ENCODE measurements around the gene SERP1. TPM values are rescaled to one million over a fixed set of nuclear protein-coding genes. Genes with fewer than 3 reads are reported as not detected.

SERP1 gene
- total and polyA plus RNA-seq, 4 donors: 84.7 to 310 (median 154) TPM

DNA sequence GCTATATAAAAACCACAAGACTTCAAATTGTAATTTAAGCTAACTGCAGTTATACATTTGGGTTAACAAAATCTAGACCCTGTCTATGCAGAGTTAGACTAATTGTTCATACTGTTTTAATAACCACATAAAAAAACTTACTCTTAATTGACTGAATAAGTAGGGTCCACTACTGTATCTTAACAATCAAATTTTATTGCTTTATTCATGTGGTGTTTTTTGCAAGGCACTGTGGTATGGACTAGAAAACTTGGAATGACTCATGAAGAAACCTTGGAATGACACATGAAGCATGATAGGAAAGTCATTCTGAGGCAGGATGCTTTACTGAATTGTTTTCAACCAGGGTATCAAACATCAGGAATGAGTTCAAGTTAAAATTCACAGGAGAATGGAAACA is 2.3 kb downstream of the SERP1 start:
- H3K27ac ChIP-seq (ENCODE audit: low read depth in 1 of 2, low read length in 1 of 2): no peak overlapping the region
- no peak for DNase-seq
- H3K4me3 ChIP-seq: no peak overlapping the region
- no peak for ATAC-seq (ENCODE audit: insufficient read depth, low FRiP score)
- TF ChIP-seq, protein P1, sequence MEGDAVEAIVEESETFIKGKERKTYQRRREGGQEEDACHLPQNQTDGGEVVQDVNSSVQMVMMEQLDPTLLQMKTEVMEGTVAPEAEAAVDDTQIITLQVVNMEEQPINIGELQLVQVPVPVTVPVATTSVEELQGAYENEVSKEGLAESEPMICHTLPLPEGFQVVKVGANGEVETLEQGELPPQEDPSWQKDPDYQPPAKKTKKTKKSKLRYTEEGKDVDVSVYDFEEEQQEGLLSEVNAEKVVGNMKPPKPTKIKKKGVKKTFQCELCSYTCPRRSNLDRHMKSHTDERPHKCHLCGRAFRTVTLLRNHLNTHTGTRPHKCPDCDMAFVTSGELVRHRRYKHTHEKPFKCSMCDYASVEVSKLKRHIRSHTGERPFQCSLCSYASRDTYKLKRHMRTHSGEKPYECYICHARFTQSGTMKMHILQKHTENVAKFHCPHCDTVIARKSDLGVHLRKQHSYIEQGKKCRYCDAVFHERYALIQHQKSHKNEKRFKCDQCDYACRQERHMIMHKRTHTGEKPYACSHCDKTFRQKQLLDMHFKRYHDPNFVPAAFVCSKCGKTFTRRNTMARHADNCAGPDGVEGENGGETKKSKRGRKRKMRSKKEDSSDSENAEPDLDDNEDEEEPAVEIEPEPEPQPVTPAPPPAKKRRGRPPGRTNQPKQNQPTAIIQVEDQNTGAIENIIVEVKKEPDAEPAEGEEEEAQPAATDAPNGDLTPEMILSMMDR (IDR thresholded peaks at IDR 0.05; ENCODE audit: control extremely low read depth, extremely low read depth): no peak
- no peaks in the 10 kb centered on the region for H3K9me3 ChIP-seq (ENCODE audit: control insufficient read depth in 4 of 4, insufficient read depth in 3 of 4, low read length in 3 of 4)
- peaks cover 1 to 19% (median 8%) of the 10 kb centered on the region in 4 donors for H3K36me3 ChIP-seq (ENCODE audit: control insufficient read depth in 4 of 4, insufficient read depth in 4 of 4, low read length in 4 of 4)
- H3K4me1 ChIP-seq (ENCODE audit: control insufficient read depth in 5 of 5, insufficient read depth in 5 of 5, low read length in 5 of 5): peaks cover 2 to 20% (median 8%) of the 10 kb centered on the region in 5 donors
- no peak overlapping the region for H3K9ac ChIP-seq (ENCODE audit: insufficient read depth in 1 of 2, low read length in 2 of 2)
- no peaks in the 10 kb centered on the region for H3K27me3 ChIP-seq (ENCODE audit: control insufficient read depth in 3 of 3, insufficient read depth in 3 of 3, low read length in 2 of 3)

DNA sequence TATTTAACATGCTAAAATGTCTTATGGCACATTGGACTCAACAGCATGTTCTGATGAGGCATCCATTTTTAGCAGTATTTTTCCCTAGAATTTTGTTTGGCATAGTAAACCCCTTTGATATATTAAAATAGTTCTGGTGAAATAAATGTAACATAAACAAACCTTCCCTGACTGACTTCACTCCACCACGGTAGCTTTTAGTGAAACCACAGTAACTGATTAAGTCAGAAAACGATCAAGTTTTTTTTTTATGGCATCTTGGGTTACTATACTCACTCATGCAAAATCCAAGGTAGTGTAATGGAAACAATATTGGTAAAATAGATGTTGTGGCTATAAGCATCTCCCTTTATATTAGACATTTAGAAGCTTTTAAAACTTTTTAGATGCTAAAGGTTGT is 2.8 kb downstream of the SERP1 start:
- no peak overlapping the region for H3K4me3 ChIP-seq
- DNase-seq (no peak), ATAC-seq (ENCODE audit: insufficient read depth, low FRiP score) (no peak)
- no peak overlapping the region for H3K27ac ChIP-seq (ENCODE audit: low read depth in 1 of 2, low read length in 1 of 2)
- H3K36me3 ChIP-seq (ENCODE audit: control insufficient read depth in 4 of 4, insufficient read depth in 4 of 4, low read length in 4 of 4): peaks cover 1 to 19% (median 8%) of the 10 kb centered on the region in 4 donors
- H3K27me3 ChIP-seq (ENCODE audit: control insufficient read depth in 3 of 3, insufficient read depth in 3 of 3, low read length in 2 of 3): no peaks in the 10 kb centered on the region
- H3K9ac ChIP-seq (ENCODE audit: insufficient read depth in 1 of 2, low read length in 2 of 2): no peak overlapping the region
- WGBS, 2 donors: 72 to 73% methylated on average over 2 of the region's 2 CpGs
- TF ChIP-seq, protein P1 (IDR thresholded peaks at IDR 0.05; ENCODE audit: control extremely low read depth, extremely low read depth): no peak
- H3K9me3 ChIP-seq (ENCODE audit: control insufficient read depth in 4 of 4, insufficient read depth in 3 of 4, low read length in 3 of 4): no peaks in the 10 kb centered on the region
- peaks cover 2 to 20% (median 8%) of the 10 kb centered on the region in 5 donors for H3K4me1 ChIP-seq (ENCODE audit: control insufficient read depth in 5 of 5, insufficient read depth in 5 of 5, low read length in 5 of 5)

DNA sequence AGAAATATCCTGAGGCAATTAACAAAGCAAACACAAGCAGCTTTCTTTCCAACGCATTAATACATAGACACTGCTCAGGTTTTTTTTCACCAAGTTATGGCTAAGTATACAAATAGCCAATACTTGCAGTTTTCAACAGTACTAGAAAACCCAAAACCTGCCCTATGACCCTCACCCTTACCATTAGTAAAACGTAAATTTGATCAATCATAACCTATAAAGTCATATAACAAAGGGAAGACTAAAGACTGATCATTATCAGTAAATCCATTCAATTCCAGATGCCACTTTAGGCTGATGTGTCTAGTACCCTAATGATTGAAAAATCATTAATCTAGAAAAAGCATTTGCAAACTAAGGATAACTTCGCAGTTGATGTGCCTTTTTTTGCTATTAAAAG is 3.2 kb downstream of the SERP1 start:
- Histone ChIP-seq H3K4me3 (no peak overlapping the region), H3K4me1 (ENCODE audit: control insufficient read depth in 5 of 5, insufficient read depth in 5 of 5, low read length in 5 of 5) (peaks cover 0 to 18% (median 8%) of the 10 kb centered on the region in 5 donors), H3K9ac (ENCODE audit: insufficient read depth in 1 of 2, low read length in 2 of 2) (no peak overlapping the region), H3K36me3 (ENCODE audit: control insufficient read depth in 4 of 4, insufficient read depth in 4 of 4, low read length in 4 of 4) (peaks cover 1 to 19% (median 8%) of the 10 kb centered on the region in 4 donors), H3K27ac (ENCODE audit: low read depth in 1 of 2, low read length in 1 of 2) (no peak overlapping the region), H3K27me3 (ENCODE audit: control insufficient read depth in 3 of 3, insufficient read depth in 3 of 3, low read length in 2 of 3) (no peaks in the 10 kb centered on the region), H3K9me3 (ENCODE audit: control insufficient read depth in 4 of 4, insufficient read depth in 3 of 4, low read length in 3 of 4) (no peaks in the 10 kb centered on the region)
- WGBS, 2 donors: 82 to 91% methylated on average over 3 of the region's 3 CpGs
- TF ChIP-seq, protein P1 (IDR thresholded peaks at IDR 0.05; ENCODE audit: control extremely low read depth, extremely low read depth): no peak
- no peak for ATAC-seq (ENCODE audit: insufficient read depth, low FRiP score)
- no peak for DNase-seq

DNA sequence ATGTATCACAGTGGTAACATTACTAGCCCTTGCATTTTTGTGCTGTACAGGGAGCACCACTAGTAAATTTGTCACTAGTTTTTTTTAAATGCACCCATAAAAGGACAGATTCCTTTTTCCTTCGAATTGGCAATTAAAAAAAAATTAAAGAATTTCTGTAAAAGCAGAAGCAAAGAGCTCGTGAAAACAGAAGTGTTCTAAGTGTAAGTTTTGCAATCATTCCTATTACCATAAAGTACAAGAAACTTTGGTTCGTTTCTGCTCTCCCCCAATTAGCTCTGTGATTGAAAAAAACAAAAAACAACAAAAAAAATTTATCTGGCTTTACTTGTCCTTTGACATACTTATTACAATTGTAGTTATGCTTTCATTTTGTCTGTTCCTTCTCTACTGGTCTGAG is 5.3 kb downstream of the SERP1 start:
- WGBS, 2 donors: 29 to 41% methylated on average over 3 of the region's 3 CpGs
- H3K9ac ChIP-seq (ENCODE audit: insufficient read depth in 1 of 2, low read length in 2 of 2): no peak overlapping the region
- H3K4me3 ChIP-seq: no peak overlapping the region
- TF ChIP-seq, protein P1 (IDR thresholded peaks at IDR 0.05; ENCODE audit: control extremely low read depth, extremely low read depth): no peak
- H3K36me3 ChIP-seq (ENCODE audit: control insufficient read depth in 4 of 4, insufficient read depth in 4 of 4, low read length in 4 of 4): peaks cover 1 to 19% (median 6%) of the 10 kb centered on the region in 4 donors
- no peaks in the 10 kb centered on the region for H3K27me3 ChIP-seq (ENCODE audit: control insufficient read depth in 3 of 3, insufficient read depth in 3 of 3, low read length in 2 of 3)
- H3K9me3 ChIP-seq (ENCODE audit: control insufficient read depth in 4 of 4, insufficient read depth in 3 of 4, low read length in 3 of 4): no peaks in the 10 kb centered on the region
- H3K27ac ChIP-seq (ENCODE audit: low read depth in 1 of 2, low read length in 1 of 2): no peak overlapping the region
- ATAC-seq (ENCODE audit: insufficient read depth, low FRiP score) (no peak), DNase-seq (no peak)
- H3K4me1 ChIP-seq (ENCODE audit: control insufficient read depth in 5 of 5, insufficient read depth in 5 of 5, low read length in 5 of 5): peaks cover 0 to 8% (median 3%) of the 10 kb centered on the region in 5 donors

All from lung (tissue), 12 donors.